ENCODE data around the gene CEL. TPM values are rescaled to one million over a fixed set of nuclear protein-coding genes. Genes with fewer than 3 reads are reported as not detected.
"Not testable (repeated sequence)": the region's sequence is repeated elsewhere in the genome, so short reads cannot be mapped to it uniquely, and the experiment has no call there.

CEL gene
- total RNA-seq, 2 donors from 2014 or later, result 0.61 to 16.6 TPM

DNA sequence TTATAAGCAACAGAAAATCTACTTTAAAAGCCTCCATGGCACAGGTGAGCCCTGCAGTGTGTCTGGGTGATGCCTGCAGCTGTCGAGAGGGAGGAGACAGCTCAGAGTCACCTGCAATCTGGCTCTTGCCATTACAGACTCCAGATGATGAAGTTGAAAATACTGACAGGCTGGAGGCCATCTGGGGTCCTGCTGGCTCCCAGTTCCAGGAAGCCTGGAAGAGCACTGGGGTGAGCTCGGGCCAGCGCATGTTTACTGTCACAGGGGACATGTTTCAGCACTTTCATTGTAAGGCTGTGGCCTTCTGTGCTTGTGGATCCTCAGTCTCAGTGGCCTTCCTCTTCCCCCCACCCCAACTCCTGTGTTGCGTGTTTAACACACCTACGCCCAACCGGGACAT is 28.4 kb downstream of the CEL start:
- DNase-seq, result no peak
- no peak overlapping the region for H3K9ac ChIP-seq (ENCODE audit: low read depth in 2 of 2, low read length in 2 of 2)
- H3K27me3 ChIP-seq, result no peaks in the 10 kb centered on the region
- no peaks in the 10 kb centered on the region for H3K36me3 ChIP-seq
- H3K9me3 ChIP-seq, result no peaks in the 10 kb centered on the region
- H3K4me1 ChIP-seq, result no peaks in the 10 kb centered on the region
- H3K4me3 ChIP-seq, result no peak overlapping the region
- intact Hi-C loops (cut with DNase I), result no loop called here
- H3K27ac ChIP-seq, result no peak overlapping the region
- TF ChIP-seq CTCF (IDR thresholded peaks at IDR 0.05), result no peak

GRCh38 chr9:133090752-133091385 is 29.1 kb downstream of the CEL start:
- intact Hi-C loops (cut with DNase I), result no loop called here
- DNase-seq, result no peak
- no peaks in the 10 kb centered on the region for H3K9me3 ChIP-seq
- no peak overlapping the region for H3K4me3 ChIP-seq
- no peaks in the 10 kb centered on the region for H3K4me1 ChIP-seq
- TF ChIP-seq CTCF (IDR thresholded peaks at IDR 0.05), result no peak
- no peaks in the 10 kb centered on the region for H3K27me3 ChIP-seq
- no peak overlapping the region for H3K27ac ChIP-seq
- H3K9ac ChIP-seq (ENCODE audit: low read depth in 2 of 2, low read length in 2 of 2), result no peak overlapping the region
- no peaks in the 10 kb centered on the region for H3K36me3 ChIP-seq

DNA sequence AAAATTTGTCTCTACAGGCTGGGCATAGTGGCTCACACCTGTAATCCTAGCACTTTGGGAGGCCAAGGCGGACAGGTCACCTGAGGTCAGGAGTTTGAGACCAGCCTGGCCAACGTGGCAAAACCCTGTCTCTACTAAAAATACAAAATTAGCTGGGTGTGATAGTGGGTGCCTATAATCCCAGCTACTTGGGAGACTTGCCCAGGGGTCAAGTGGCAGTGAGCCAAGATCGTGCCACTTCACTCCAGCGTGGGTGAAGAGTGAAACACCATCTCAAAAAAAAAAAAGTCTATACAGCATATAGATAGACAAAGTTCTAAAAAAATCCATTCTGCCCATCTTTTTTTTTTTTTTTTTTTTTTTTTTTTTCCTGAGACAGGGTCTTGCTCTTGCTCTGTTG is 32.6 kb downstream of the CEL start:
- intact Hi-C loops (cut with DNase I); H3K9ac ChIP-seq (ENCODE audit: low read depth in 2 of 2, low read length in 2 of 2): not testable (repeated sequence)

GRCh38 chr9:133094842-133095393 is 33.1 kb downstream of the CEL start:
- no peak overlapping the region for H3K9ac ChIP-seq (ENCODE audit: low read depth in 2 of 2, low read length in 2 of 2)
- no peak overlapping the region for H3K4me3 ChIP-seq
- intact Hi-C loops (cut with DNase I), result no loop called here
- H3K27me3 ChIP-seq, result no peaks in the 10 kb centered on the region
- H3K9me3 ChIP-seq, result no peaks in the 10 kb centered on the region
- H3K4me1 ChIP-seq, result no peaks in the 10 kb centered on the region
- peaks cover 11% of the 10 kb centered on the region for H3K36me3 ChIP-seq
- no peak for DNase-seq
- H3K27ac ChIP-seq, result no peak overlapping the region
- no peak for TF ChIP-seq CTCF (IDR thresholded peaks at IDR 0.05)

More for the DNA sequence above, 32.6 kb downstream of the CEL start:
- DNase-seq, H3K27ac ChIP-seq, H3K4me1 ChIP-seq, H3K4me3 ChIP-seq, H3K36me3 ChIP-seq, H3K27me3 ChIP-seq, H3K9me3 ChIP-seq: not testable (repeated sequence)

GRCh38 chr9:133098104-133098754 is 36.4 kb downstream of the CEL start:
- peaks cover 40% of the 10 kb centered on the region for H3K36me3 ChIP-seq
- no peak overlapping the region for H3K27ac ChIP-seq
- no peaks in the 10 kb centered on the region for H3K27me3 ChIP-seq
- no peak for TF ChIP-seq CTCF (IDR thresholded peaks at IDR 0.05)
- H3K4me1 ChIP-seq, result no peaks in the 10 kb centered on the region
- H3K4me3 ChIP-seq, result no peak overlapping the region
- H3K9me3 ChIP-seq, result no peaks in the 10 kb centered on the region
- intact Hi-C loops (cut with DNase I), result no loop called here
- no peak overlapping the region for H3K9ac ChIP-seq (ENCODE audit: low read depth in 2 of 2, low read length in 2 of 2)
- DNase-seq, result no peak

DNA sequence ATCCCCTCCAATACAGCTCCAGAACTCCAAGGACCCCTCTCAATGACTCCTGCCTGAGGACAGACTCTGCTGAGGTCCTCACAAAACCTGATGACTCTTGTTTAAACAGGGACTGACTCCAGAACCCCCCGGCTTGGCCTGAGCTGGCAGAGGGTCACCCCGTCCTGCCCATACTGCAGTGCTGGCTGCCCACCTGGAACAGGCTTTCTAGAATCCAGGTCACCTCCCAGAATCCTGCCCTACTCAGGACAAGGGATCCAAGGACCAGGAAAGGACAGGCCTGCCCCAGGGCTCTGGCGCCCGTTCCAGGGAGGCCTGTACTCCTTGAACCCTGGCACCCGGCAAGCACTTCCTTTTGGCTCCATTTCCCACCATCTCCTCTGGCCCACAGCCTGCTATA is 37.1 kb downstream of the CEL start:
- Histone ChIP-seq H3K4me3 (no peak overlapping the region), H3K9me3 (no peaks in the 10 kb centered on the region), H3K9ac (ENCODE audit: low read depth in 2 of 2, low read length in 2 of 2) (no peak overlapping the region), H3K4me1 (no peaks in the 10 kb centered on the region), H3K36me3 (peaks cover 40% of the 10 kb centered on the region), H3K27me3 (no peaks in the 10 kb centered on the region), H3K27ac (no peak overlapping the region)
- TF ChIP-seq CTCF (IDR thresholded peaks at IDR 0.05), result no peak
- intact Hi-C loops (cut with DNase I), result no loop called here
- DNase-seq, result no peak

Data from colonic mucosa (tissue), 4 donors.